Measurements from ENCODE around the gene PTPRG. TPM values are rescaled to one million over a fixed set of nuclear protein-coding genes. Genes with fewer than 3 reads are reported as not detected.

Gene PTPRG
- total RNA-seq, 1 donor from 2014 or later = 39.6 TPM

GRCh38 chr3:61903074-61903473 is 341.7 kb downstream of the PTPRG start:
- H3K36me3 ChIP-seq (ENCODE audit: insufficient read depth, low read length) = no peaks in the 10 kb centered on the region
- no peak overlapping the region for H3K4me3 ChIP-seq (ENCODE audit: insufficient read depth, low read depth, low read length)
- no peaks in the 10 kb centered on the region for H3K9me3 ChIP-seq (ENCODE audit: insufficient read depth, low read depth, low read length)
- no peak overlapping the region for H3K27ac Mint-ChIP-seq (ENCODE audit: unreplicated experiment)
- FAIRE-seq = no peak
- no peaks in the 10 kb centered on the region for H3K9me3 Mint-ChIP-seq (ENCODE audit: unreplicated experiment)
- no peaks in the 10 kb centered on the region for H3K79me2 ChIP-seq (ENCODE audit: insufficient read depth, low read length)
- no peaks in the 10 kb centered on the region for H3K4me1 ChIP-seq (ENCODE audit: insufficient read depth, low read length)
- H4K20me1 ChIP-seq (ENCODE audit: insufficient read depth, low read length) = peaks cover 61% of the 10 kb centered on the region
- H2AFZ ChIP-seq (ENCODE audit: low read depth, low read length) = no peak overlapping the region
- no peaks in the 10 kb centered on the region for H3K36me3 Mint-ChIP-seq (ENCODE audit: low read depth, unreplicated experiment)
- H3K4me3 Mint-ChIP-seq (ENCODE audit: unreplicated experiment) = no peak overlapping the region
- H3K4me1 Mint-ChIP-seq (ENCODE audit: low read depth, unreplicated experiment) = peaks cover 12% of the 10 kb centered on the region
- H3K27me3 ChIP-seq (ENCODE audit: insufficient read depth, low read length) = peaks cover 6% of the 10 kb centered on the region
- no peaks in the 10 kb centered on the region for H3K27me3 Mint-ChIP-seq (ENCODE audit: low read depth, unreplicated experiment)
- no peak for DNase-seq (ENCODE audit: low read depth)
- no peak overlapping the region for H3K4me2 ChIP-seq (ENCODE audit: low read length)
- no peak overlapping the region for H3K27ac ChIP-seq (ENCODE audit: low read depth, low read length)
- TF ChIP-seq, protein P1, sequence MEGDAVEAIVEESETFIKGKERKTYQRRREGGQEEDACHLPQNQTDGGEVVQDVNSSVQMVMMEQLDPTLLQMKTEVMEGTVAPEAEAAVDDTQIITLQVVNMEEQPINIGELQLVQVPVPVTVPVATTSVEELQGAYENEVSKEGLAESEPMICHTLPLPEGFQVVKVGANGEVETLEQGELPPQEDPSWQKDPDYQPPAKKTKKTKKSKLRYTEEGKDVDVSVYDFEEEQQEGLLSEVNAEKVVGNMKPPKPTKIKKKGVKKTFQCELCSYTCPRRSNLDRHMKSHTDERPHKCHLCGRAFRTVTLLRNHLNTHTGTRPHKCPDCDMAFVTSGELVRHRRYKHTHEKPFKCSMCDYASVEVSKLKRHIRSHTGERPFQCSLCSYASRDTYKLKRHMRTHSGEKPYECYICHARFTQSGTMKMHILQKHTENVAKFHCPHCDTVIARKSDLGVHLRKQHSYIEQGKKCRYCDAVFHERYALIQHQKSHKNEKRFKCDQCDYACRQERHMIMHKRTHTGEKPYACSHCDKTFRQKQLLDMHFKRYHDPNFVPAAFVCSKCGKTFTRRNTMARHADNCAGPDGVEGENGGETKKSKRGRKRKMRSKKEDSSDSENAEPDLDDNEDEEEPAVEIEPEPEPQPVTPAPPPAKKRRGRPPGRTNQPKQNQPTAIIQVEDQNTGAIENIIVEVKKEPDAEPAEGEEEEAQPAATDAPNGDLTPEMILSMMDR (IDR thresholded peaks at IDR 0.05; ENCODE audit: insufficient read depth, low read depth, low read length) = no peak
- TF ChIP-seq EZH2 (IDR thresholded peaks at IDR 0.05; ENCODE audit: insufficient read depth, low read length) = no peak
- H3K9ac ChIP-seq (ENCODE audit: low read length) = no peak overlapping the region

DNA sequence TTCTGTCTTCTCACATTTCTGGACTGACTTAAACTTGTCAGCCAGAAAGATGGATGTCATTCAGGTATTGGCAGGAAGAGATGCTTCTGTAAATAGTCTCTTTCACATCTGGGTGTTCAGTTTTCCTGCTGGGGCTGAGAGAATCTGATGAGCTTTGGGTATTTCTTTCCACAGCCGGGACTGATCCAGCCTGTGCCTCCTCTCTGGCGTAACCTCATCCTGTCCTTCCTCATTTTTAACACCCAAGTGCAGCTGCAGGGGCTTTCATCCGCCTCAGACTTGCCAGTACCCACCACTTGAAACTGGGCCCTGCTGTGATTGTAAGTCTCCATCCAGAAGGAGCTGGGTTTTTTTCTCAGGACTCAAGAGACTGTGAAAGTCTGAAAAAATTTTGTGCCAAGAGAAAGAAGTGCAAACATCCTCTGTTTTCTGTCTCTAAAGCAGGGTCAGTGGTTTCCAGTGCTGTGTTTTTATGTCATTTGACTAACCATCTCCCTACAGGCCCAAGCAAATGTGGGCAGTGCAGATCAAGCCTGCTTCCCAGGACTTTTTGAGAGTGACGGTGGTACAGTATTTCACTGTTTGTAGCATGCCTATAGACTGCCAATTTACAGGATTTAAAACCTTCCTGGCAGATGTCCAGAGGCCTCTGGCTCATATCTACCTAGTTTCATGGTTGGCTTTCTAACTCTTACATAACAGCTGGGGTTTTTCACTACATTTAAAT is 342.7 kb downstream of the PTPRG start:
- peaks cover 4% of the 10 kb centered on the region for H3K27me3 ChIP-seq (ENCODE audit: insufficient read depth, low read length)
- no peaks in the 10 kb centered on the region for H3K36me3 ChIP-seq (ENCODE audit: insufficient read depth, low read length)
- TF ChIP-seq, protein P1 (IDR thresholded peaks at IDR 0.05; ENCODE audit: insufficient read depth, low read depth, low read length) = no peak
- TF ChIP-seq EZH2 (IDR thresholded peaks at IDR 0.05; ENCODE audit: insufficient read depth, low read length) = no peak
- H3K4me2 ChIP-seq (ENCODE audit: low read length) = no peak overlapping the region
- H3K9ac ChIP-seq (ENCODE audit: low read length) = no peak overlapping the region
- no peak overlapping the region for H2AFZ ChIP-seq (ENCODE audit: low read depth, low read length)
- H3K4me1 Mint-ChIP-seq (ENCODE audit: low read depth, unreplicated experiment) = peaks cover 12% of the 10 kb centered on the region
- H3K9me3 ChIP-seq (ENCODE audit: insufficient read depth, low read depth, low read length) = no peaks in the 10 kb centered on the region
- H3K79me2 ChIP-seq (ENCODE audit: insufficient read depth, low read length) = no peaks in the 10 kb centered on the region
- H3K4me3 ChIP-seq (ENCODE audit: insufficient read depth, low read depth, low read length) = no peak overlapping the region
- no peaks in the 10 kb centered on the region for H3K27me3 Mint-ChIP-seq (ENCODE audit: low read depth, unreplicated experiment)
- no peak overlapping the region for H3K27ac ChIP-seq (ENCODE audit: low read depth, low read length)
- FAIRE-seq (no peak), DNase-seq (ENCODE audit: low read depth) (peak; percentile 37)
- peaks cover 52% of the 10 kb centered on the region for H4K20me1 ChIP-seq (ENCODE audit: insufficient read depth, low read length)
- peak overlapping the region; percentile 50 for H3K27ac Mint-ChIP-seq (ENCODE audit: unreplicated experiment)
- H3K9me3 Mint-ChIP-seq (ENCODE audit: unreplicated experiment) = no peaks in the 10 kb centered on the region
- no peaks in the 10 kb centered on the region for H3K36me3 Mint-ChIP-seq (ENCODE audit: low read depth, unreplicated experiment)
- H3K4me1 ChIP-seq (ENCODE audit: insufficient read depth, low read length) = no peaks in the 10 kb centered on the region
- no peak overlapping the region for H3K4me3 Mint-ChIP-seq (ENCODE audit: unreplicated experiment)

- Histone ChIP-seq H3K9ac (ENCODE audit: low read length) (no peak overlapping the region), H3K36me3 (ENCODE audit: insufficient read depth, low read length) (no peaks in the 10 kb centered on the region), H3K4me3 (ENCODE audit: insufficient read depth, low read depth, low read length) (no peak overlapping the region), H3K27me3 (ENCODE audit: insufficient read depth, low read length) (no peaks in the 10 kb centered on the region), H3K79me2 (ENCODE audit: insufficient read depth, low read length) (no peaks in the 10 kb centered on the region), H3K27ac (ENCODE audit: low read depth, low read length) (no peak overlapping the region), H4K20me1 (ENCODE audit: insufficient read depth, low read length) (peaks cover 42% of the 10 kb centered on the region), H3K4me2 (ENCODE audit: low read length) (no peak overlapping the region), H3K4me1 (ENCODE audit: insufficient read depth, low read length) (no peaks in the 10 kb centered on the region), H3K9me3 (ENCODE audit: insufficient read depth, low read depth, low read length) (no peaks in the 10 kb centered on the region), H2AFZ (ENCODE audit: low read depth, low read length) (no peak overlapping the region)
- TF ChIP-seq, protein P1 (IDR thresholded peaks at IDR 0.05; ENCODE audit: insufficient read depth, low read depth, low read length) = no peak
- TF ChIP-seq EZH2 (IDR thresholded peaks at IDR 0.05; ENCODE audit: insufficient read depth, low read length) = no peak
- Mint-ChIP-seq H3K4me1 (ENCODE audit: low read depth, unreplicated experiment) (peaks cover 12% of the 10 kb centered on the region), H3K4me3 (ENCODE audit: unreplicated experiment) (no peak overlapping the region), H3K27me3 (ENCODE audit: low read depth, unreplicated experiment) (no peaks in the 10 kb centered on the region), H3K36me3 (ENCODE audit: low read depth, unreplicated experiment) (no peaks in the 10 kb centered on the region), H3K9me3 (ENCODE audit: unreplicated experiment) (no peaks in the 10 kb centered on the region), H3K27ac (ENCODE audit: unreplicated experiment) (no peak overlapping the region)
- FAIRE-seq (no peak), DNase-seq (ENCODE audit: low read depth) (no peak)
Measured at GRCh38 chr3:61907210-61907795, 345.9 kb downstream of the PTPRG start.
